ENCODE data around the gene AIPL1.

DNA sequence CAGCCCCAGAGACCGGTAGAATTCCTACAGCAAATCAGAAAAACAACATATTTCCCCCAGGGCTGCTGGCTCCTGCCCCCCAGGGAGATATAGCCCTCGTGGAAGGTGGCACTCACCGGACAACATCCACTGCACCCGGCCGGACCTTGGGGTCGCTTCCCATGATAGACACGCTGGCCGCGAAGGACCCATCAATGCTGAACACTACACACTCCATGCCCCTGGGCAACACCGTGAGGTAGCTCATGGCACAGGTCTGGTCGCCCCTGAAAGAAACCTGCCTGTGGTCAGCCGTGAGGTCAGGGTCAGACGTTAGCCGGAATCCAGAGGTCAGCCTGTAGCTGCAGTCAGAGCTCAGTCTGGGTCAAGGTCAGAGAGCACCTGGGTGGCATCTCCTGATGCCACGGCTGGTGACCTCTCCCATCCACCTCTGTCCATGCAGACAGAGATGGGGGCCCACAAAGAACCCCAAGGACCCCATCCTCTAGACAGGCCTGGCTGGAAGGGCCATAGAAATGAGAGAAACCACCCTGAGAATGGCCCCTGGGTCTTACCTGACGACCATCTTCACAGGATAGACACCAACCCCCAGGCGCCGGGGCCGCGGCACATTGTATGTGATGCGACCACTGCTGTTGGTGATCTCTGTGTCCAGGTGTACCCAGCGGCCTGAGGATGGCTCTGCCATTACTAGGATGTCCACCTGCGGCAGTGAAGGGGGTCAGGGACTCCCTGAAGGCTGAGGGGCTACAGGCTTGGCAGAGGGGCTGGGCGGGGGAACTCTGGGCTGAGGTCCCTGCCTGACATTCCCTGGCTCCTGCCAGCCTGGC is 28.9 kb upstream of the AIPL1 start:
- TF ChIP-seq, protein P1, sequence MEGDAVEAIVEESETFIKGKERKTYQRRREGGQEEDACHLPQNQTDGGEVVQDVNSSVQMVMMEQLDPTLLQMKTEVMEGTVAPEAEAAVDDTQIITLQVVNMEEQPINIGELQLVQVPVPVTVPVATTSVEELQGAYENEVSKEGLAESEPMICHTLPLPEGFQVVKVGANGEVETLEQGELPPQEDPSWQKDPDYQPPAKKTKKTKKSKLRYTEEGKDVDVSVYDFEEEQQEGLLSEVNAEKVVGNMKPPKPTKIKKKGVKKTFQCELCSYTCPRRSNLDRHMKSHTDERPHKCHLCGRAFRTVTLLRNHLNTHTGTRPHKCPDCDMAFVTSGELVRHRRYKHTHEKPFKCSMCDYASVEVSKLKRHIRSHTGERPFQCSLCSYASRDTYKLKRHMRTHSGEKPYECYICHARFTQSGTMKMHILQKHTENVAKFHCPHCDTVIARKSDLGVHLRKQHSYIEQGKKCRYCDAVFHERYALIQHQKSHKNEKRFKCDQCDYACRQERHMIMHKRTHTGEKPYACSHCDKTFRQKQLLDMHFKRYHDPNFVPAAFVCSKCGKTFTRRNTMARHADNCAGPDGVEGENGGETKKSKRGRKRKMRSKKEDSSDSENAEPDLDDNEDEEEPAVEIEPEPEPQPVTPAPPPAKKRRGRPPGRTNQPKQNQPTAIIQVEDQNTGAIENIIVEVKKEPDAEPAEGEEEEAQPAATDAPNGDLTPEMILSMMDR (IDR thresholded peaks at IDR 0.05; ENCODE audit: low read depth, low read length, poor library complexity, severe bottlenecking), result no peak
- TF ChIP-seq EZH2phosphoT487 (IDR thresholded peaks at IDR 0.05; ENCODE audit: borderline replicate concordance, low read length), result no peak

All from DOHH2 (cell line).